ENCODE measurements around the gene ZC3H10. TPM values are rescaled to one million over a fixed set of nuclear protein-coding genes. Genes with fewer than 3 reads are reported as not detected.

ZC3H10 gene
- total RNA-seq, 2 donors from 2014 or later = 2.1 to 2.9 TPM

DNA sequence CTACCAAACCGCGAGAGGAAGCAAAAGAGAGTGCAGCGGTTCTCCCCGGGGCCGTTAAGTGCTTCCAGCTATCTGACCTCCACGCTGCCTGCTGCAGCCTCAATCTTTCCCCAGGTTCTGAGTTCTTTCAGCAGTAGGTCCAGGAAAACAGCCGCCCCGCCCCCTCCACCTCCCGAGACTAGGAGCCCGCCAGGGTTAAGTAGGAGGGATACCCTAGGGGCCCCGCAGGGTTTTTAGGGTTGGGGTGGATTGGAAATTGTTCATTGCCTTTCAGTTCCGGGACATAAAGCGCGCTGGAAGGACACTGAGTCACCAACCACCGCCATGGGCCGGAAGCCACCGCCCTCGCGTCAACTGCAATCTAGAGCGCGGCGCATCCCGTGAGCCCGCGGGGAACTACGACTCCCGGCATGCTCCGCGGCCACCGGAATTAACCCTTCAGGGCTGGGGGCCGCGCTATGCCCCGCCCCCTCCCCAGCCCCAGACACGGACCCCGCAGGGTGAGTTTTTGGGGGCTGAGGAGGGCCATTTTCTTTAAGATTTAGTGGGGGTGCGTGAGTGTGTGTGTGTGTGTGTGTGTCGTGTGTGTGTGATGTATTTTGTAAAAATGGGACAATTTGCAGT, 34.2 kb downstream of the ZC3H10 start, which contains the start of gene MYL6B:
Gene MYL6B (plus strand): TSS at position 456 of the 624 bp plus-strand sequence. CDS start 1,332 bp downstream, outside the sequence.
- TF ChIP-seq, protein P1, sequence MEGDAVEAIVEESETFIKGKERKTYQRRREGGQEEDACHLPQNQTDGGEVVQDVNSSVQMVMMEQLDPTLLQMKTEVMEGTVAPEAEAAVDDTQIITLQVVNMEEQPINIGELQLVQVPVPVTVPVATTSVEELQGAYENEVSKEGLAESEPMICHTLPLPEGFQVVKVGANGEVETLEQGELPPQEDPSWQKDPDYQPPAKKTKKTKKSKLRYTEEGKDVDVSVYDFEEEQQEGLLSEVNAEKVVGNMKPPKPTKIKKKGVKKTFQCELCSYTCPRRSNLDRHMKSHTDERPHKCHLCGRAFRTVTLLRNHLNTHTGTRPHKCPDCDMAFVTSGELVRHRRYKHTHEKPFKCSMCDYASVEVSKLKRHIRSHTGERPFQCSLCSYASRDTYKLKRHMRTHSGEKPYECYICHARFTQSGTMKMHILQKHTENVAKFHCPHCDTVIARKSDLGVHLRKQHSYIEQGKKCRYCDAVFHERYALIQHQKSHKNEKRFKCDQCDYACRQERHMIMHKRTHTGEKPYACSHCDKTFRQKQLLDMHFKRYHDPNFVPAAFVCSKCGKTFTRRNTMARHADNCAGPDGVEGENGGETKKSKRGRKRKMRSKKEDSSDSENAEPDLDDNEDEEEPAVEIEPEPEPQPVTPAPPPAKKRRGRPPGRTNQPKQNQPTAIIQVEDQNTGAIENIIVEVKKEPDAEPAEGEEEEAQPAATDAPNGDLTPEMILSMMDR (IDR thresholded peaks at IDR 0.05) = no peak
- DNase-seq (ENCODE audit: low spot score) = peak; percentile 96
- peaks cover 0 to 23% of the 10 kb centered on the region in 2 donors for H3K4me1 ChIP-seq
- H3K27me3 ChIP-seq = no peaks in the 10 kb centered on the region
- H3K9me3 ChIP-seq = no peaks in the 10 kb centered on the region
- H3K36me3 ChIP-seq = no peaks in the 10 kb centered on the region
- peak within 1 kb of the TSS; percentile 92 to 94 for H3K27ac ChIP-seq
- H3K4me3 ChIP-seq = peak within 1 kb of the TSS; percentile 61 to 68

DNA sequence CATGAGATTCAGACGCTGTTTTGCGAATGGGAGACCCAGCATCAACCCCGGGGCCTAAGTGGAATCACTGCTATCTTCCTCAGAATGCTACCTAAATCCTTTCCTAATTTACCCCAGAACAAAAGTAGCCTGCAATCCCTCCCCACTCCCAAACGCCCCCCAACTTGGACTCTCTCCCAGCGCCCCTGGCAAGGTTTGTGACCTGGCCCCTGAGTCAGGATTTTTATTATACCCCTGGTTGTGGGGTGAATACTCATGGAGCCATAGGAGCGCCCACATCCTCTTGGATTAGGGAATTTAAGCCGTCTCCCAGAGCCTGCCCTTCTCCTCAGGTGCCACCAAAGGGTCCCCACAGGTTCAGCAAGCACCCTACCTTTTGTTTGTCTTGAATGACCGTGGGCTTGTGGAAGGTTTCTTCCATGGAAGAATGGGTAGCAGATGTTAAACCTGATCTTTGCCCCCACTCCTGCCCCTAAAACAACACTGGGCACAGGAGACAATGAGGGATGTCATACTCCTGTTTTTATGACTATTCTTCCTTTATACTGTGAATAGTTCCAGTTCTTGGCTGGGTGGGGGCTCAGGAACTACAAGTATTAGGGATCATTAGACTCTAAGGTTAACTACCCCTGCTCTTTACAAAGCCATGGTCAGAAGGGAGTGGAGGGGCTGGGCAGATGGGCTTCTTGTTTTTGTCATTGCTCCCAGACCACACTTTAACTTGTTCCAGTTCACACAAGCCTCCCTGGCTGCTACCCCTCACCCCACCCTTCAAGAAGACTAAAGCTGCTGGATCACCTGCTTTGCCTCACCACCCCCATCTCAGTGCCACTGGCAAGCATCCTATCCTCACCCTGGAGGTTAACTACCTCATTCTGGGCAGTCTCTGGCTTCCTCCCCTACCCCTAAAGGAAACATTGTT, 35.0 kb downstream of the ZC3H10 start:
- TF ChIP-seq, protein P1 (IDR thresholded peaks at IDR 0.05) = no peak
- Histone ChIP-seq H3K4me3 (peak overlapping the region; percentile 61 to 68), H3K27me3 (no peaks in the 10 kb centered on the region), H3K36me3 (no peaks in the 10 kb centered on the region), H3K9me3 (no peaks in the 10 kb centered on the region), H3K4me1 (peaks cover 0 to 22% of the 10 kb centered on the region in 2 donors), H3K27ac (peak overlapping the region; percentile 92 to 94)
- no peak for DNase-seq (ENCODE audit: low spot score)

DNA sequence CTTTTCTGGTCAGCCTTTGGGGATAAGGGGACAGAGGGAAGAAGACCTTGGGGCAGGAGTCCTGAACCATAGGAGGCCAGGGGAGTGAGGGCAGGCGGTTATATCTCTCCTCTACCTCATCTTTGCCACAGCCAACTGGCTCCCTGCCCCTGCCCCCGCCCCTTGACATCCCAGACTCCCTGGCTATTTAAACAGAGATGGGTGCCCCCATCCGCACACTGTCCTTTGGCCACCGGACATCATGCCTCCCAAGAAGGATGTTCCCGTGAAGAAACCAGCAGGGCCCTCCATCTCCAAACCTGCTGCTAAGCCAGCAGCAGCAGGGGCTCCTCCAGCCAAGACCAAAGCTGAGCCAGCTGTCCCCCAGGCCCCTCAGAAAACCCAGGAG, 35.6 kb downstream of the ZC3H10 start:
- no peak overlapping the region for H3K4me3 ChIP-seq
- H3K9me3 ChIP-seq = no peaks in the 10 kb centered on the region
- TF ChIP-seq, protein P1 (IDR thresholded peaks at IDR 0.05) = no peak
- no peak overlapping the region for H3K27ac ChIP-seq
- no peaks in the 10 kb centered on the region for H3K27me3 ChIP-seq
- DNase-seq (ENCODE audit: low spot score) = no peak
- peaks cover 0 to 22% of the 10 kb centered on the region in 2 donors for H3K4me1 ChIP-seq
- H3K36me3 ChIP-seq = no peaks in the 10 kb centered on the region

DNA sequence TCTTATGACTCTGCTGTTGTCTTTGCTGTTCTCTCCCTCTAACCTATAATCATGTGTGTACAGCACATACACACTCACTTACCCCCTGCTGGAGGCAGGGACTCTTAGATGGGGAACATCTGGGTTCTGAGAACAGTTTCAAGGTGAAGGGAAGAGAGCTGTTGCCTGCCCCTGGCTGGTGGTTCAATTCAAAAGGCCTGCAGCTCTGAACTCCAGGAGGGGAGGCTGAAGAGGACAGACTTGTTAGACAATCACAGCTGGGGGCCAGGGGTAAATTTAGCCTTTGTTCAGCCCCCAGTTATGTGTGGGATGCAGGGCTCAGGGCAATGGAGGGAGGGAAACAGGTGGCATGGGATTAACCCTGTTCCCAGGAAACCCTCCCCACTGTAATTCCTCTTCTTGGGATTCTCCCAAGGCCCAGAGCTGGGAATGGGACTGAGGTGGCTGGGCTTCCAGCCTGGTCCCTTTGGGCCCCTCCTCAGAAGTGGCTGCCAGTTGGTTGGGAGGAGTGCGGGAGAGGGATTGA, 36.2 kb downstream of the ZC3H10 start:
- TF ChIP-seq, protein P1 (IDR thresholded peaks at IDR 0.05) = no peak
- no peak for DNase-seq (ENCODE audit: low spot score)
- H3K27me3 ChIP-seq = no peaks in the 10 kb centered on the region
- H3K27ac ChIP-seq = no peak overlapping the region
- H3K9me3 ChIP-seq = no peaks in the 10 kb centered on the region
- peaks cover under 1% of the 10 kb centered on the region for H3K36me3 ChIP-seq
- peaks cover 0 to 24% of the 10 kb centered on the region in 2 donors for H3K4me1 ChIP-seq
- H3K4me3 ChIP-seq = no peak overlapping the region

DNA sequence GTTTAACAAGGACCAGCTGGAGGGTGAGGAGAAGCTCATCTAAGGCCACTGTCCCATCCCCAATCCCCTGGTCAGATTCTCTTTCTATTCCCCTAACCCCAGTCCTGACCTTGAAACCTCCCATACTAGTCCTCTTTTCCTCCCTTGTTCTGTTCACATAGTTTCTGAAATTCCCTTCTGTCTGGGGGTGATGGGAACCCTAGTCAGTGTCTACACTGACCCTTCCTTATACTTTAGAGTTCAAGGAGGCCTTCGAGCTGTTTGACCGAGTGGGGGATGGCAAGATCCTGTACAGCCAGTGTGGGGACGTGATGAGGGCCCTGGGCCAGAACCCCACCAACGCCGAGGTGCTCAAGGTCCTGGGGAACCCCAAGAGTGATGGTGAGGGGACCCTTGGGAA, 36.8 kb downstream of the ZC3H10 start:
- peaks cover 5% of the 10 kb centered on the region for H3K36me3 ChIP-seq
- no peak overlapping the region for H3K4me3 ChIP-seq
- TF ChIP-seq, protein P1 (IDR thresholded peaks at IDR 0.05) = no peak
- H3K27ac ChIP-seq = no peak overlapping the region
- H3K27me3 ChIP-seq = no peaks in the 10 kb centered on the region
- peaks cover 0 to 29% of the 10 kb centered on the region in 2 donors for H3K4me1 ChIP-seq
- H3K9me3 ChIP-seq = no peaks in the 10 kb centered on the region
- DNase-seq (ENCODE audit: low spot score) = no peak

Data from right atrium auricular region (tissue), 2 donors.